NCI-H2227 (cell line): ENCODE measurements around the gene VAPA.

ENCODE experiments used
- DNase-seq: peaks from one replicate; lab custom pipeline; 2025; ENCODE audit not compliant: unreplicated experiment; lab: John Stamatoyannopoulos, UW

VAPA gene

GRCh38 chr18:9996094-9996493, 82.3 kb downstream of the VAPA start:
- DNase-seq = no peak

GRCh38 chr18:9997711-9998110, 83.9 kb downstream of the VAPA start:
- no peak for DNase-seq

DNA sequence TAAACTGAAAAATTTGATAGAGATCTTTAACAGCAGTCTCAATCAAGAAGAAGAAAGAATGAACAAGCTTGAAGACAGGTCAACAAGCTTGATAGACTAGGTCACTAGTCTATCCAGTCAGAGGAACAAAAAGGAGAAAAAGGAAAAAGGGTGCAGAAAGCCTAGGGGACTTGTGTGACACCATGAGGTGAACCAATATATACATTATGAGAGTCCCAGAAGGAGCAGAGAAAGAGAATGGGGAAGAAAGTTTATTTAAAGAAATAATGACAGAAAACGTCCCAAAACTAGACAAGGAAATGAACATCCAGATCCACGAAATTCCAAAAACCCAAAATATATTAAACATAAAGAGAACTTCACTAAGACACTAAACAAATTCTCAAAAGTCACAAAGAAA, 84.5 kb downstream of the VAPA start:
- DNase-seq = no peak

DNA sequence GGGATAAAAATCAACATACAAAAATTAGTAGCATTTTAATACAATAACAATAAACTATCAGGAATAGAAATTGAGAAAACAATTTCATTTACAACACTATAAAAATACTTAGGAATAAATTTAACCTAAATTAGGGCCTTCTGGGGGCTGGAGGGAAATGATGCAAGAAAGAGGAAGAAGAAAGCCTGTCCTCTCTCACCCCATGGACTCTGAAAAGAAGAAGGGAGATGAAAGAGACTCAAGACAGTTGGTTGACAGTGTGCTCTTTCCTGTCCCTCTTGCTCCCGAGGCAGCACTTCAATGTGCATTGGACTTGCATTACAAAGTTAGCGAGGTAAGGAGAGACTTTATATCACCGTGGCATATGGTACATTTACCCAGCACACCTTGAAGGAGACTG, 88.5 kb downstream of the VAPA start:
- DNase-seq = no peak

DNA sequence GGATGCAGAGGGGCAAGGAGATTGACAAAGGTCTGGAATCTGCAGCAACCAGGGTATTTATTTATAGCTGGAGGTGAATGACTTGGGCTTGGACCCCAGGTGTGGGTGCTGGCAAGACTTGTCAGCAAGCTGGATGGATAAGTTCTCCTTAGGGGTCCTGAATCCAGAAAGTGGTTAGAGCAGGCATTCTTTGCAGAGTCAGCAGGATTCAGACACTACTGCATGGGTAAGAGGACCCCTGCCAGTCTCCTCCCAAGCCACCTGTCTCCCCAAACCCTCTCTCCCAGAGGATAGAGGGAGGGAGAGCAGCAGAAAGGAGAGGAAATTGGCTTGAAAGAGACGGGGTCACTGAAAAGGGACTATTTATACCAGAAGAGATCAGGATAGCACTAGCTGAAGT, 89.5 kb downstream of the VAPA start:
- DNase-seq = no peak

DNA sequence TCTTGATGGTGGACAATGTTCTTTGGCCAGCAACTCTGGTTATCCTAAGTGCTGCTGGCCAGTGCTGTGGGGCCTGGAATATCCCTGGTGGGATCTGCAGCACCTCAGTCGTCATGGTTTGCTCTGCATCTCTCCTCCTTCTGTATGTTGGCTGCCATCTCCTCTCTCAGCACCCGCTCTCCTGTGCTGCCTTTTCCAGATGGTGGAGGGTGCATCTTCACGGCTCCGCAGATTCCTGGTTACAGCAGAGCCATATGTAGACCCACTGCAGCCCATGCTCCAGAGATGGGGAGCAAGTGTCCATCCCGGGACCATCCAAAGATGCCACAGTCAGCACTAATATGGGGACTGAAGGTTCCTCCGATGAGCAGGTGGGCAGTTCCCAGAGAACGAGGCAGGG, 90.0 kb downstream of the VAPA start:
- no peak for DNase-seq

DNA sequence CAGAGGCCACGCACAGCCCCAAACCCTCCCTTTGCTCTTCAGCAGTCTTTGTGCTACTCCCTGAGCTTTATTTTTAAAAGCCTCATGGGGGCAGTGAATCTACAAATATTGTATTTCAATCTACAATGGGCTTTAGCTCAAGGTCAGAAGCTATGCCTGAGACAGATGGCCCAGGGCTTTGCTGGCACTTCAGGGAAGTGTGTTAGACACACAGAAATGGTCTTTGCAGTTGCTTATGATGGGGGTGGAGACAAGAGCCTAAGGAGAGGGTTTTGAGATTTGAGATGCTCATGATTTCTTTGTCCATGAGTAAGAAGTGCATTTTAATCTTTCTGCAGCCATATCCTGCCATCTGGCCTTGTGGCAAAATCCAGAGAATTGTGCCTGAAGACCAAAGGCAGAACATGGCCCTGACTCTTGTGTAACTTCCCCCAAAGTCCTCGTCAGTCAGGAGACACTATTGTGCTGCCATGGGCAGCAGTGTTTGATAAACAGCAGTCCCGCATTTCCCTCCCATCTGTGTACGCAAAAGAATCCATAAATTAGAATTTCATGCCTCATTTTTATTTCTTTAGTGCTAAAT, 92.6 kb downstream of the VAPA start:
- DNase-seq = peak; percentile 5

GRCh38 chr18:10008006-10008647, 94.3 kb downstream of the VAPA start:
- no peak for DNase-seq
